ENCODE data around the gene HOXA13.

HOXA13 gene

GRCh38 chr7:27169658-27170425 lies 30.0 kb downstream of the HOXA13 start:
- DNase-seq = no peak

GRCh38 chr7:27168265-27168947 lies 31.5 kb downstream of the HOXA13 start:
- DNase-seq = no peak

DNA sequence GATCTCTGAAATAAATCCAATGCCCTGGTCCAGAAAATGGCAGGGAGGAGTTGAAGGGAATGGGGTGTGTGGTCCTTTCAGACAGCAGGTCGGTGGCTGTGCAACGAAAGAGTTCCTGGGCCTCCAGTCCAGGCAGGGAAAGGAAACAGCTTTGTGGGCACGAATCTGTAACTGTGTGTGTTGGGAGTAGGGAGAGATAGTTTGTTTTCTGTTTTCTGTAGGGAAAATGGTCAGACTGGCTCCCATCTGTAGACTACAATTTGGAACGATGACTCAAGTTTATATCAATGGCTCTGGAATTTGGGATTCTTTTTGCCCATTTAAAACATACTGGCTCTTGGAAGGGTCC lies 32.0 kb downstream of the HOXA13 start:
- DNase-seq = no peak

DNA sequence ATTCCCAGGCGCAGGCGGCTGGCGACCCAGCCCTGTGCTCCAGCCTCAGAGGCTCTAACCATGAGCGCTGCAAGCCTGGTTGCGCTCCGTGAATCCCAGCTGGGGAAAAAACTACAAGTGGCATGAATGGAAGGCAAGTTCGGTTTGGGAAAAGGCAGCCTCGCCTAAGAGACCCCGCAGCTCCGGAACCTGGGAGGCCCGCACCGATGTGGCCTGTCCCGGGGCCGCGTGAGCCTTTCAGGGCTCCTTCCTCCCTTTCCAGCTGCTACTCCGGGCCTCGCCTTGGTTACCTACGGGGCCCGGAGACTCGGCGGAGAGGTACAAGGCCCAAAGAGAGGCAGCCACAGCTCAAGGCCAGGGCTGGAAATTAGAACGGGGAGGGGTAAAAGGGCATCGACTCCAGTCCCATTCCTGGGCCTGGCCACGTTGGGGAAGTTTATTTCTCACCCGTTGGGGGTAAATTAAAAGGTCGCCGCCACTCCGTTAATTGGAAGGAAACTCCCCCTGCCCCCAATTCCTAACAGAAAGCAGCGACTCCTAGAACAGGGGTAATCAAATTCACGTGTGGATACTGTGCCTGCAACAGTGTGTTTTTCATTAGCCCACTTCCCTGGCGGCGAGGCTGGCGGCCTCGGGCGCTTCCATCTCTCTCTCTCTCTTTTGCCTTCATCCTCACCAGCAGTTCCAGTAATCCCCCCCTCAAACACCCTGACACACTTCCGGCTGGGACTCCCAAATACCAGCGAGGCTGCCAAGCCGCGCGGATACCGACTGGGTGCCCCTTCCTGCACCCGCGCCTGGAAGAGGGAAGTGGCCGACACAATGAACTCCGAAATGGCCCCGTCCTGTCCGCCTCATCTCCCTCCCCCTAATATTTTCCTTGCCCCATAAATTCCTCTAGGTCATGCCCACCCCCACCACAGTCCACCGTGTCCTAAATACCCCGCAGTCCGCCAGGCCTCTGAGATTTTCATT lies 33.1 kb downstream of the HOXA13 start:
- DNase-seq = no peak

DNA sequence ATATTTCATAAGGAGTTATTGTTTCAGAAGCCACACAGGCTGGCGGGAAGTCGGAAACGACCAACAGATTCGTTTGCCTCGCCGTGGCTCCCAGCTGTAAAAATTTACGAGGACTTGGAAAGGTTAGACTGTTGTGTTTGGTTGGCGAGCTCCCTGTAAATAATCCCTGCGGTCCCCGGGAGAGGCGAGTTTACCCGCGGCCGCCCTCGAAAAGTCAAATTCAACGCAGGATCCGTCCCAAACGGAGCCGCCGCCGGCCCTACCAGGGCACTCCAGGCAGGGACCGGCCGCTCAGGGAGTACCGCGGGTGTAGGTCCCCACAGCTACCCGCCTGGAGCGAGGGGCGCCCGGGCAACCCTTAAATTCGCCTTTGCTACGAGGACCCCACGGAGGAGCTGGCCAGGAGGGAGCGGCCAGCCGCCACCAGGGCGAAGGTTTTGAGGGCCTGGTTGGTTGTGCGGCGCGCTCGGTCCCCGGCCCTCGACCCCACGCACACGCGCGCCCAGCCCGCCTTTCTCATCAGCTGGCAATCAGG lies 33.8 kb downstream of the HOXA13 start:
- no peak for DNase-seq

GRCh38 chr7:27165089-27165995 lies 34.5 kb downstream of the HOXA13 start, which contains the start of gene HOXA9:
Gene HOXA9, minus strand, starts transcription at chr7:27165537. Its CDS starts 80 bp downstream, at chr7:27165457.
- DNase-seq = no peak

DNA sequence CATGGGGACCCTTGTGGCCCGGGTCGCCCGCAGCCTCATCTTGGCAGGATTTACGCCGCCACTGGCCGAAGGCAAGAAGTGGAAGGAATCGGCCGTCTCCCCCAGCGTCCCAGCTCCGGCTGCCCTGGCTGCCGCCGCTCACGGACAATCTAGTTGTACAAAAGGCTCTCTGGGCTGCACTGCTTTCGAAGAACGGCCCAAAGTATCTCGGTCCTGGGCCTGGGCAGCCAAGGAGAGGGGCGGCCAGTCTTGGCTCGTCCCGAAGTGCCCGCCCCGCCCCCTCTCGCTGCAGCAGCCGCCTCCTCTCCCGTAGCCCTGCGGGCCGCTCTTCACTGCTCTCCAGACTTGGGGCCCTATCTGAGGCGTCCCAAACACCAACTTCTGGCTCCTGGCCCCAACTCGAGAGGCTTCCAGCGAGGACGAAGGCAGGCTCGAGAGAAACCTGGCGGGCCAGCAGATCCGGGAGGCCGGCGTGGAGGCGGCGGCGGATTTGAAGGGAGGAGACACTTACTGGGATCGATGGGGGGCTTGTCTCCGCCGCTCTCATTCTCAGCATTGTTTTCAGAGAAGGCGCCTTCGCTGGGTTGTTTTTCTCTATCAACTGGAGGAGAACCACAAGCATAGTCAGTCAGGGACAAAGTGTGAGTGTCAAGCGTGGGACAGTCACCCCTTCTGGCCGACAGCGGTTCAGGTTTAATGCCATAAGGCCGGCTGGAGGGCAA lies 35.4 kb downstream of the HOXA13 start:
- DNase-seq = no peak

GRCh38 chr7:27164045-27164366 lies 35.9 kb downstream of the HOXA13 start:
- no peak for DNase-seq

DNA sequence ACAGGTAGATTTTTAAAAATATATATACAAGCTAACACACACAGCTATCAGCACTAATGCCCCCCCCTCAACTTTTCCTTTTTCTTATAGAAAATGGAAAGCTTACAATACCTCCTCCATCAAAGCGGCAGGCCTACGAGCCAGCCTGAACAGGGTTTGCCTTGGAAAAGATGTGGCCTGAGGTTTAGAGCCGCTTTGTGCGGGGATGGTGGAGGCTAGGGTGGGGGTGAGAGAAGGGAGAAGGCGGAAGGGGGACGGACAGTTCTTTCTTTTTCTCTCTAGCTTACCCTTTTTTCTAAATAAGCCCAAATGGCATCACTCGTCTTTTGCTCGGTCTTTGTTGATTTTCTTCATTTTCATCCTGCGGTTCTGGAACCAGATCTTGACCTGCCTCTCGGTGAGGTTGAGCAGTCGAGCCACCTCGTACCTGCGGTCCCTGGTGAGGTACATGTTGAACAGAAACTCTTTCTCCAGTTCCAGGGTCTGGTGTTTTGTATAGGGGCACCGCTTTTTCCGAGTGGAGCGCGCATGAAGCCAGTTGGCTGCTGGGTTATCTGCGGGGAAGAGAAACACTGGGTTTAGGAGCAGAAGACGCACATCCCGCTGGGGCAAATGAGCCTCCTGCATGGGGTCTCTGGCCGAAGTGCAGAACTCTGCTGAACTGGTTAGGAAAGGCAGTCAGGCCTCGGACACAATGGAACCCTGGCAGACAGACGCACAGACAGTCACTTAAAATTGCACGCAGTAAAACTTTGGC lies 36.4 kb downstream of the HOXA13 start:
- DNase-seq = no peak

DNA sequence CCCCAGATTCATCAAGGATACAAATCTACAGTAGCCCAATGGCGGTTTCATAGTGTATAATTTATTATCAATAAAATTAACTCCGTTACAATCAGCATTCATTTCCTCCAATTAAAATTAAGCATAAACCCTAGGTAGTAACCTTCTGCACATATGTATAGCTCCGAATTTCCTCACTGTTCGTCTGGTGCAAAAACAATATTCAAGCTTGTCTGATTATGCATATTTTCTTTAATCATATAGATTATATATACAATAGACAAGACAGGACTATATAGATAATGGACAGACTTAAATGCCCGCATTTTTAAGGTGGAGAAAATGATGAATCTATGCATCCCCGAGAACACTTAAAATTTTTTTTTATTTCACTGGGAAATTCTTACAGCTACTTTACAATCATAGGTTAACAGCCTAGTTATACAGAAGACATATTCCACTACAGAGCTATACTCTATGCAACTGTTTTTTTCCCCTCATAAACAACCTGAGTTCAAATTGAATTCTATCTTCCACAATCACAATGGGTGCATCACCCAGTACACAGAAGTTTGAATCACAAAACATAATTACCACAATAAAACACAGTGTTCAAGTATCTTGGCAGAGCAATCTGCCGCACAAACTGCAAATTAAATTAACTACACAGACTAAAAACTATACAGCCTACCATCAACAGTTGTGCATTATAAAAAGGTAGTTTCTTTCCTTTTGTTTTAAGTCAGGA lies 37.2 kb downstream of the HOXA13 start:
- no peak for DNase-seq

- DNase-seq = no peak
Measured at GRCh38 chr7:27161721-27162560, 38.0 kb downstream of the HOXA13 start.

GRCh38 chr7:27161214-27161720 lies 38.6 kb downstream of the HOXA13 start:
- DNase-seq = no peak

DNA sequence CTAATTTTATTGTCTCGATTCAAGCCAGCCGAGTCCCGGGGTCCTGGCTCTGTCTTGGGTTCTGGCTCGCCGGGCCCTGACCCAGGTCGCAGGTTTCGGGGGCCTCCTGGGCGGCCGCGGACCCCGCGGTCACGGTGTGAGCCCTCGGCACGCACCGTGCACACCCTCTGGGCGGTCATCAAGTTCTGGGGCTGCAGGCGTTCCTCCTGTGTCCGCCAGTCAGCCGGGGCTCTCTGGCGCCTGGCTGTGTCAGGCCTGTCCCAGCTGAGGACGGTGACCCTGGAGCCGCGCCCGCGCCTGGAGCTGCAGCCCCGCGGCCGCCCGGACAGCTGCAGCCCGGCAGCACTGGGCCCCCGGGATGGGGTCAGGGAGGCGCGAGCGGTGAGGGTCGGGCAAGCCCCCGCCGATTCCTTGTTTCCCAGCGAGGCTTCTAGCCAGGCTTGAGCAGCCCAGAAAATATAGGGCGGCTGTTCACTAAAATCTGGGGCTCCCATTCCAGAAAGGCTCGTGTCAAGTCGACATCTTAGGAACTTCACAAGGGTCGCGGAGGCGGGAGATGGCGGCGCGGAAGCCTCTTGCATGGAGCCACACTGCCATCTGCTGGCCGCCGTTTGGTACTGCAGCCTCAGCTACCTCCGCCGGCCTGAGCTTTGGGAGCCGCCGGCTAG lies 39.2 kb downstream of the HOXA13 start:
- DNase-seq = peak in 1 of 2 experiments; percentile 15

GRCh38 chr7:27160145-27160545 lies 39.7 kb downstream of the HOXA13 start:
- DNase-seq = no peak

DNA sequence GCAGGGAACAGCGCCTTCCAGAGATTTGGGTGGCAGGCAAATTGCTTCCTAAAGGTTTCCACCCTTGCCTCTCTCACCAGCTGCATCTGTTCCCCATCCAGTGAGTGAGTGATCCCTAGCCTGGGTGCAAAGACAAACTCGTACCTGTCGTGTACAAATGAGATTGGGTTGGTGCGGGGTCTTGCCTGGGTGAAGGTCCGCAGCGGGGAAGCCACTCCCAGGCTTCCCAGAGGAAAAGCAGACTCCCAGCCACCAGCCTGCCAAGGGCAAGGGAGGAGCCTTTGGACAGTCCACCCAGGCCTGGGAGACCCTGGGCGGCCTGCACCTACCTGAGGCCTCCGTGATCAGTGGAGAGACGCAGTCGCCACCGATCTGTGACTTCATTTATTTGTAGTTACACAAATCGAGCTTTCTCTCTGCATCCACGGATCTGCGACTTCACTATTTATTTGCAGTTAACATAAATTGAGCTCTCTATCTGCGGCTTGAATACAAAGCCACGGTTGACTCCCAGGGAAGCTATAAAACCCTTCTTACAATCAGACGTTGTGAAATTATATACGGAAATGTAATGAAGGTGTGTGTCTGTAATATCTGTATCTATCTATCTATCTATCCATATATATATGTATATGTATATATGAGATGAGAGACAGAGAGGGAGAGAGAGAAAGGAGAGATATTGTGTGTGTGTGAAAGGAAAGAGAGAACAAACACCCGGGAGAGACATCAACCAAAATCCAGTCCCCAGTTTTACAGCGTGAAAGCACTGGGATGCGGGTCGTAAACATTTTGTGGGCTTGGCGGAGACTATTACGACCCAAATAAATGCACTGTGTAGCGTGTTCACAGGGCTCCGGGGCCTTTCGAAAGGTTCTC lies 40.4 kb downstream of the HOXA13 start:
- DNase-seq = no peak

DNA sequence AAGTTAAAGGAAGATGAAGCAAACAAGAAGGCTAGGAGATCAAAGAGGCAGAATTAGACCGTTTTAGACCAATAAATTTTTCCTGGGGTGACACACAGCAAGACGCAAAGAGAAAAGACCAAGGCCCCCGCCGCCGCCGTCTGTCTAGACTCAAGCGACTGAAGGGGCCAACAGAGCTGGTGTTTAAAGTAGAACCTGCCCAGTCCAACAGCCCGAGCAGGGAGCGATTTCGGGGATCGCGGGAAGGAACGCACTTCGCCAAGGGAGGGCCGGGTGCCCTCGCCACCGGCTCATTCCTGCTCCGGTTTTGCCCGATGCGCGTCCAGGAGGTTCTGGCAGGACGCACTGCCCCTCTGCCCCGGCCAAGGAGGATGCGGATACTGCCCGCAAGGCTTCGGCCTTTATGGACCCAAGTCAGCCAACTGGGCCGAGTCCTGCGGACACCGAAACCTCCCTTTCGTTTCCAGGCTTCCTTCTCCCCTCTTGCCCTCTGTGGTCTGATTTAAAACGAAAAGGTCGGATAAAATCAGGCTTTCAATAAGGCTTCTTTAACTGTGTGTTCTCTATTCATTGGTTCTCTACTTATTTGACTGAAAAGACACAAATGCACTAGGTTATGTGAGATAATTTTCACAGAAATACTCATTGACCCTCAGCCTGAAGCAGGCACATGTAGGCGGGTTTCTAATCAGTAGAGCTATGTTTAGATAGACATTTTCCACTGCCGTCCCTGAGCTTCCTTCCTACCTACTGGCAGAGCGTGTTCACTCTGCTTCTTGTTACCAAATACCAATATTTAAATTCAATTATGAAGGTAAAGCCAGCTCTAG lies 41.2 kb downstream of the HOXA13 start:
- DNase-seq = no peak
